ENCODE results near the gene LRP1B. TPM values are rescaled to one million over a fixed set of nuclear protein-coding genes. Genes with fewer than 3 reads are reported as not detected.

The LRP1B gene
- total and polyA plus RNA-seq, 2 of the 8 experiments (the other 6 are each of a cell fraction or from before 2014, with no cell fraction given): 0.03 TPM; not detected in 1

DNA sequence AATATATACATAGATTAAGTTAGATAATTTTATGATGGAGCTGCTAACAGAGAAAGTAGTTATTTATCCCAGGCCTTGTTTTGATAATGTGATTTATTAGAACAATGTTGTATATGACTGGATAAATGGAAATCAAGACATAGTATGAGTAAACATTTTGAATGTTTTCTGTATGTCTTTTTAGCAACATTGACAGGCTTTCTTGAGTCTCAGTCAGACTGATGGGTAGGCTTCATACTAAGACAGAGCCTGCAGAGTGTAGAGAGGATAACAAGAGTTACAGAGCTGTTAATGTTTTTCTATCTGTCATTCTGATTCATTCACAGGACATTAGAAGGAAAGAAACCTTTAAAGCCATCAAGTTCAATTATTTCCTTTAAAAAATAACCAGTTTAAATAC, 478.5 kb downstream of the LRP1B start:
- Histone ChIP-seq H3K23ac (ENCODE audit: insufficient read length) (no peak overlapping the region), H3K14ac (ENCODE audit: insufficient read length) (no peak overlapping the region), H3K27ac (ENCODE audit: low read depth, low read length) (no peak overlapping the region), H3K56ac (replicated peaks; ENCODE audit: insufficient read length, low read depth, low read length) (no peak overlapping the region), H2BK15ac (ENCODE audit: low read length) (no peak overlapping the region), H2BK20ac (ENCODE audit: low read length) (no peak overlapping the region), H2BK5ac (ENCODE audit: low read depth, low read length) (no peak overlapping the region), H3K18ac (ENCODE audit: extremely low read depth, low read length) (no peak overlapping the region), H3K4ac (replicated peaks; ENCODE audit: insufficient read length, low read depth, low read length) (no peak overlapping the region), H3K27me3 (replicated peaks in 1 of 4; ENCODE audit: control insufficient read depth in 3 of 4, extremely low read depth in 1 of 4, insufficient read depth in 3 of 4, low read length in 3 of 4) (no peaks in the 10 kb centered on the region), H3K4me3 (ENCODE audit: extremely low read depth in 1 of 4, insufficient read depth in 2 of 4, low read depth in 3 of 4, low read length in 4 of 4) (no peak overlapping the region), H2BK120ac (replicated peaks; ENCODE audit: low read depth, low read length) (no peak overlapping the region), H3K79me2 (ENCODE audit: control insufficient read depth in 1 of 2, insufficient read depth in 2 of 2, low read length in 2 of 2) (no peaks in the 10 kb centered on the region), H2AK5ac (ENCODE audit: low read depth, low read length) (no peak overlapping the region), H3K4me2 (ENCODE audit: insufficient read depth in 1 of 2, low read depth in 2 of 2, low read length in 2 of 2) (no peak overlapping the region), H3K9ac (replicated peaks in 1 of 4; ENCODE audit: extremely low read depth in 1 of 4, low read depth in 3 of 4, low read length in 3 of 4) (no peak overlapping the region), H3K4me1 (replicated peaks in 1 of 4; ENCODE audit: control insufficient read depth in 3 of 4, insufficient read depth in 4 of 4, low read length in 3 of 4) (no peaks in the 10 kb centered on the region), H3K79me1 (ENCODE audit: low read depth, low read length) (no peaks in the 10 kb centered on the region), H3K36me3 (ENCODE audit: control insufficient read depth in 2 of 4, insufficient read depth in 4 of 4, low read length in 3 of 4) (no peaks in the 10 kb centered on the region), H4K20me1 (replicated peaks in 1 of 2; ENCODE audit: control insufficient read depth in 1 of 2, insufficient read depth in 2 of 2, low read length in 2 of 2) (no peaks in the 10 kb centered on the region), H3K9me3 (ENCODE audit: insufficient read depth in 2 of 2, low read depth in 1 of 2, low read length in 1 of 2) (no peaks in the 10 kb centered on the region), H4K91ac (replicated peaks; ENCODE audit: insufficient read length, low read length) (no peak overlapping the region), H4K5ac (ENCODE audit: insufficient read length, low read depth, low read length) (no peak overlapping the region), H2AFZ (ENCODE audit: low read length) (no peak overlapping the region), H3K23me2 (ENCODE audit: low read depth, low read length) (no peaks in the 10 kb centered on the region), H2BK12ac (ENCODE audit: low read depth, low read length) (no peak overlapping the region), H4K8ac (ENCODE audit: extremely low read depth, insufficient read depth, low read length) (no peak overlapping the region)
- CTCF ChIA-PET (ENCODE audit: partially characterized antibody): no interaction called here
- POLR2A ChIA-PET (ENCODE audit: partially characterized antibody): no interaction called here
- FAIRE-seq (no peak), DNase-seq (ENCODE audit: low read depth in 1 of 2, low spot score in 2 of 2) (no peak)
- no peak for TF ChIP-seq EGR1 (IDR thresholded peaks at IDR 0.05; ENCODE audit: borderline replicate concordance, low read depth, low read length)
- no peak for TF ChIP-seq EZH2 (IDR thresholded peaks at IDR 0.05; ENCODE audit: low read depth, low read length, severe bottlenecking)

All from H1 (cell line).